H1 (cell line): ENCODE data around the gene DYNLT1. TPM values are rescaled to one million over a fixed set of nuclear protein-coding genes. Genes with fewer than 3 reads are reported as not detected.
A peak's percentile ranks its signal among the peaks of the same experiment; 100 is the strongest.

Experiments used
- CTCF ChIA-PET: fragments of 300-600 bp; sonication (Branson Sonifier 250); formaldehyde crosslinking; loops from one replicate; lab custom pipeline; 2021; ENCODE audit not compliant: partially characterized antibody; lab: Charles Lee
- POLR2A ChIA-PET: fragments of 300-600 bp; sonication (Branson Sonifier 250); formaldehyde crosslinking; loops from one replicate; lab custom pipeline; 2021; ENCODE audit warnings: inconsistent platforms; ENCODE audit not compliant: partially characterized antibody; lab: Charles Lee
- DNase-seq, 2 experiments: peaks; one replicate each; pipeline versions ENCODE4 v3.0.0 to v3.0.0-alpha.2; 2010 to 2022; ENCODE audit warnings: low spot score in 2 of 2, low read depth in 1 of 2, mixed read lengths in 1 of 2
- FAIRE-seq: peaks from 2 replicates; lab custom pipeline; 2011; peaks lifted over from hg19 to GRCh38; lab: Jason Lieb, UNC
- H2AFZ ChIP-seq: 2 replicates; pipeline ENCODE4 v1.8.1; 2012; ENCODE audit warnings: low read length, inconsistent platforms
- H2AK5ac ChIP-seq: 2 replicates; pipeline ENCODE4 v1.6.1; 2013; ENCODE audit warnings: low read depth, low read length
- H2BK120ac ChIP-seq: replicated peaks from 2 replicates; pipeline ENCODE3; 2013; ENCODE audit warnings: low read depth, low read length, inconsistent platforms
- H2BK12ac ChIP-seq: 2 replicates; pipeline ENCODE4 v1.6.1; 2013; ENCODE audit warnings: low read depth, low read length
- H2BK15ac ChIP-seq: 2 replicates; pipeline ENCODE4 v1.6.1; 2013; ENCODE audit warnings: low read length
- H2BK20ac ChIP-seq: 2 replicates; pipeline ENCODE4 v1.6.1; 2013; ENCODE audit warnings: low read length
- H2BK5ac ChIP-seq: 2 replicates; pipeline ENCODE4 v1.6.1; 2013; ENCODE audit warnings: low read depth, low read length
- H3K14ac ChIP-seq: 2 replicates; pipeline ENCODE4 v1.6.1; 2013; ENCODE audit warnings: inconsistent platforms; ENCODE audit not compliant: insufficient read length
- H3K18ac ChIP-seq: 2 replicates; pipeline ENCODE4 v1.6.1; 2013; ENCODE audit warnings: low read length; ENCODE audit errors: extremely low read depth
- H3K23ac ChIP-seq: 2 replicates; pipeline ENCODE4 v1.6.1; 2013; ENCODE audit warnings: inconsistent platforms; ENCODE audit not compliant: insufficient read length
- H3K23me2 ChIP-seq: 2 replicates; pipeline ENCODE4 v1.6.1; 2013; ENCODE audit warnings: low read depth, low read length
- H3K27ac ChIP-seq: 2 replicates; pipeline ENCODE4 v1.6.1; 2011; ENCODE audit warnings: low read depth, low read length, inconsistent platforms
- H3K27me3 ChIP-seq, 4 experiments: replicated peaks in 1 of 4; 1 replicate in 1 of 4; 2 replicates in 3 of 4; pipeline versions ENCODE4 v1.6.1 to v1.8.1; 2011 to 2013; ENCODE audit warnings: low read length in 3 of 4, mild to moderate bottlenecking in 3 of 4, inconsistent platforms in 2 of 4, mixed read lengths in 2 of 4, moderate library complexity in 1 of 4; ENCODE audit not compliant: control insufficient read depth in 3 of 4, insufficient read depth in 3 of 4; ENCODE audit errors: extremely low read depth in 1 of 4
- H3K36me3 ChIP-seq, 4 experiments: 2 replicates each; pipeline versions ENCODE4 v1.6.1 to v1.8.1; 2011 to 2013; ENCODE audit warnings: mild to moderate bottlenecking in 4 of 4, low read length in 3 of 4, moderate library complexity in 2 of 4, control low read depth in 1 of 4, inconsistent platforms in 1 of 4; ENCODE audit not compliant: insufficient read depth in 4 of 4, control insufficient read depth in 2 of 4
- H3K4ac ChIP-seq: replicated peaks from 2 replicates; pipeline ENCODE3; 2013; ENCODE audit warnings: low read length, low read depth, mixed read lengths, inconsistent platforms; ENCODE audit not compliant: insufficient read length
- H3K4me1 ChIP-seq, 4 experiments: replicated peaks in 1 of 4; 1 replicate in 1 of 4; 2 replicates in 3 of 4; pipeline versions ENCODE4 v1.6.1 to v1.8.1; 2011 to 2013; ENCODE audit warnings: low read length in 3 of 4, inconsistent platforms in 2 of 4, mixed read lengths in 1 of 4; ENCODE audit not compliant: insufficient read depth in 4 of 4, control insufficient read depth in 3 of 4
- H3K4me2 ChIP-seq, 2 experiments: 2 replicates each; pipeline versions ENCODE4 v1.6.1 to v1.8.1; 2011 to 2013; ENCODE audit warnings: low read depth in 2 of 2, low read length in 2 of 2, control low read depth in 1 of 2, inconsistent platforms in 1 of 2, mild to moderate bottlenecking in 1 of 2; ENCODE audit not compliant: insufficient read depth in 1 of 2
- H3K4me3 ChIP-seq, 4 experiments: fragments of 200-600, 300-600 bp in 1 of 4; sonication (generic), shearing (Covaris generic), sonication (Bioruptor Twin) in 1 of 4; 2 replicates each; pipeline versions ENCODE4 v1.5.1 to v1.8.1; 2011 to 2016; ENCODE audit warnings: low read length in 4 of 4, low read depth in 3 of 4, control low read depth in 2 of 4, inconsistent platforms in 2 of 4, mild to moderate bottlenecking in 2 of 4, mixed read lengths in 1 of 4, moderate library complexity in 1 of 4; ENCODE audit not compliant: insufficient read depth in 2 of 4; ENCODE audit errors: extremely low read depth in 1 of 4
- H3K56ac ChIP-seq: replicated peaks from 2 replicates; pipeline ENCODE3; 2013; ENCODE audit warnings: low read depth, mild to moderate bottlenecking, mixed read lengths, low read length, inconsistent platforms; ENCODE audit not compliant: insufficient read length
- H3K79me1 ChIP-seq: 2 replicates; pipeline ENCODE4 v1.6.1; 2013; ENCODE audit warnings: low read depth, low read length, control low read depth
- H3K79me2 ChIP-seq, 2 experiments: 2 replicates each; pipeline versions ENCODE4 v1.6.1 to v1.8.1; 2012 to 2013; ENCODE audit warnings: low read length in 2 of 2, mild to moderate bottlenecking in 2 of 2, inconsistent platforms in 1 of 2; ENCODE audit not compliant: insufficient read depth in 2 of 2, control insufficient read depth in 1 of 2
- H3K9ac ChIP-seq, 4 experiments: replicated peaks in 1 of 4; 1 replicate in 1 of 4; 2 replicates in 3 of 4; pipeline versions ENCODE4 v1.6.1 to v1.8.1; 2011 to 2013; ENCODE audit warnings: low read depth in 3 of 4, low read length in 3 of 4, control low read depth in 2 of 4, mild to moderate bottlenecking in 2 of 4, moderate library complexity in 2 of 4, inconsistent platforms in 1 of 4; ENCODE audit errors: extremely low read depth in 1 of 4
- H3K9me3 ChIP-seq, 2 experiments: 2 replicates each; pipeline versions ENCODE4 v1.6.1 to v1.8.1; 2012 to 2013; ENCODE audit warnings: mild to moderate bottlenecking in 2 of 2, moderate library complexity in 2 of 2, control low read depth in 1 of 2, inconsistent platforms in 1 of 2, low read depth in 1 of 2, low read length in 1 of 2, mixed read lengths in 1 of 2; ENCODE audit not compliant: insufficient read depth in 2 of 2
- H4K20me1 ChIP-seq, 2 experiments: replicated peaks in 1 of 2; 2 replicates each; pipeline versions ENCODE3 to v1.8.1; 2011 to 2013; ENCODE audit warnings: inconsistent platforms in 2 of 2, low read length in 2 of 2, mild to moderate bottlenecking in 1 of 2; ENCODE audit not compliant: insufficient read depth in 2 of 2, control insufficient read depth in 1 of 2
- H4K5ac ChIP-seq: 2 replicates; pipeline ENCODE4 v1.6.1; 2013; ENCODE audit warnings: low read length, low read depth, mixed read lengths, inconsistent platforms; ENCODE audit not compliant: insufficient read length
- H4K8ac ChIP-seq: 2 replicates; pipeline ENCODE4 v1.8.0; 2013; ENCODE audit warnings: mild to moderate bottlenecking, moderate library complexity, low read length, inconsistent platforms; ENCODE audit not compliant: insufficient read depth; ENCODE audit errors: extremely low read depth
- H4K91ac ChIP-seq: replicated peaks from 2 replicates; pipeline ENCODE3; 2013; ENCODE audit warnings: low read length, mixed read lengths, inconsistent platforms; ENCODE audit not compliant: insufficient read length
- BCL11A ChIP-seq, 2 experiments: IDR thresholded peaks; one replicate each; pipeline ENCODE4 v1.6.1; 2011; ENCODE audit warnings: low read depth in 2 of 2, low read length in 2 of 2, mild to moderate bottlenecking in 2 of 2
- GABPA ChIP-seq: IDR thresholded peaks from 2 replicates; pipeline ENCODE4 v1.6.1; 2011; ENCODE audit warnings: mild to moderate bottlenecking, low read length, moderate library complexity, borderline replicate concordance; ENCODE audit not compliant: insufficient read depth
- MAFK ChIP-seq: IDR thresholded peaks from 2 replicates; pipeline ENCODE4 v1.6.1; 2012; ENCODE audit warnings: low read depth, mild to moderate bottlenecking, improper control_type of control experiment, low read length
- RNF2 ChIP-seq: fragments of 200-900, 300-1000 bp; sonication (generic); IDR thresholded peaks from 2 replicates; pipeline ENCODE4 v1.7.1; 2016; ENCODE audit warnings: borderline replicate concordance, low read depth, mild to moderate bottlenecking, antibody characterized with exemption, low read length; ENCODE audit not compliant: poor library complexity, severe bottlenecking; ENCODE audit errors: missing control alignments
- RXRA ChIP-seq: IDR thresholded peaks from 2 replicates; pipeline ENCODE4 v1.6.1; 2011; ENCODE audit warnings: low read depth, mild to moderate bottlenecking, low read length, moderate library complexity; ENCODE audit not compliant: insufficient read depth
- SIRT6 ChIP-seq: IDR thresholded peaks from one replicate; pipeline ENCODE4 v1.7.1; 2012; ENCODE audit warnings: low read length, inconsistent platforms
- SP4 ChIP-seq: IDR thresholded peaks from 2 replicates; pipeline ENCODE4 v1.6.1; 2012; ENCODE audit warnings: low read length, inconsistent platforms
- WGBS, 2 experiments: shearing (Covaris generic) in 1 of 2; methylation state at CpG; one replicate each; pipeline versions ENCODE4 v1.1.6 to v1.1.7; 2013 to 2015; ENCODE audit warnings: low lambda C conversion rate in 2 of 2, mixed read lengths in 2 of 2, inconsistent platforms in 1 of 2, low coverage in 1 of 2, missing lambda C conversion rate in 1 of 2; ENCODE audit not compliant: insufficient replicate concordance in 2 of 2, insufficient coverage in 1 of 2, insufficient read length in 1 of 2; ENCODE audit errors: extremely low coverage in 1 of 2, missing lambda C conversion rate in 1 of 2; 5-methylcytosine and 5-hydroxymethylcytosine counted together
- polyA plus RNA-seq, 7 experiments: library from polyadenylated mRNA; depleted of rRNA in 3 of 7; stranded (reverse) in 5 of 7; unstranded in 2 of 7; fragments of >200 nt in 5 of 7; fragments of 200-250 nt in 2 of 7; gene quantifications; 1 replicate in 5 of 7; 2 replicates in 1 of 7; 4 replicates in 1 of 7; pipeline versions ENCODE4 v1.2.1 to v1.2.3, GENCODE V29; 2011 to 2013; ENCODE audit warnings: missing spikeins in 2 of 7, mixed read lengths in 2 of 7
- total RNA-seq: library from RNA; stranded (reverse); fragmentation: NEBNext Ultra II Directional; extraction: Animal tissue kit (Norgen Biotek cat#: 25700); gene quantifications from 2 replicates; pipeline ENCODE4 v1.2.1, GENCODE V29; 2021
- TF ChIP-seq, protein P1 (sequence below): IDR thresholded peaks from 2 replicates; pipeline ENCODE4 v1.6.1; 2012; ENCODE audit warnings: inconsistent platforms
- TF ChIP-seq, protein P2 (sequence below): IDR thresholded peaks from 2 replicates; pipeline ENCODE4 v1.6.1; 2011; ENCODE audit warnings: low read depth, mild to moderate bottlenecking, low read length; ENCODE audit not compliant: insufficient read depth

Gene DYNLT1
- total and polyA plus RNA-seq, 2 of the 8 experiments (the other 6 are each of a cell fraction or from before 2014, with no cell fraction given), result 119 to 245 TPM

DNA sequence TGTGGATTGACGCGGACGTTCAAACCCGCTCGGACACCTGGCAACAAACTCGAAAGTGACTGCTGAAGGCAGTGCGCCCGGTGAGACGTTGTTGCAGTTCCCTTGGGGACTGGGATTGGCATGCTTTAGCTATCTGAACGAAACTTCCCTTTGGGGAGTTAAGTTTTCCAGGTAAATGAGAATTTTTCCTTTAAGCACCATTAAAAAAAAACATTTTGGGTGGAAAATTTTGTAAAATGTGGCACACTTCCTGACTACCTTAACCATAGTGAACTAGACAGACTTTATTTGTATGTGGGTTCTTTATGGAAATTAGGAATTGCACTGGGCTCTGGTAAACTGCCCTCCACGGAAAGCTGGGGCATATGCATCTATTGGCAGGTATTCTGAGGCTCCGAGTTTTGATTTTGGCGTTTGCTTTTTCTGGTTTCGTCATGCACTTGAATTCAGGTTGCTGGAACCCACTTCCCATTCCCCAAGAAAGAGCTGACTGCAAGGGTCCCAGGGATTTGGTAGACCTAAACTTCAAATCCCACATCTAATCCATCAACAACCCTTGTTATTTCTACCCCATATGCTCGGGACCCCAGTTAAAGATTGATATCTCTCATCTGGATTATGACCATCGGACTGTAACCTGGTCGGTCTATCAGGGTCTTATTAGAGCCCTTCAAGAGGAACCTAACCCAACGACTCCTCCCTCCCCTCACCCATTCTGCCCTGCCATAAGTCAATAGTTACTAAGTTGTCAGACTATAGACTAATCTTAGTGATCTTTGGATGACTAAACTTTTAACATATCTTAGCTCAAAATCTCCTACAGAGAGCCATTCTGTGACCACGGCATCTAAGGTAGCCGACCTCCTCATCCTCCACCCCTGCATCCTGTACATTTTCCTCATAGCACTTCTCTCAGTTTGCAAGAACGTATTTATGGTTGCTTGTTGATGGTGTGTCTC is 800 bp upstream of the DYNLT1 start:
- H3K36me3 ChIP-seq, result no peaks in the 10 kb centered on the region
- FAIRE-seq (no peak), DNase-seq (no peak)
- peaks cover 0 to 10% of the 10 kb centered on the region in 2 experiments for H4K20me1 ChIP-seq
- no peak overlapping the region; the same call in 1 of the 2 replicates for H3K18ac ChIP-seq
- H3K4me2 ChIP-seq, result peak overlapping the region; percentile 69 to 74
- H2AK5ac ChIP-seq, result no peak overlapping the region
- H3K79me2 ChIP-seq, result peaks cover 0 to 20% of the 10 kb centered on the region in 2 experiments; a peak in 2 of 4 replicates
- H2BK15ac ChIP-seq, result no peak overlapping the region
- H4K91ac ChIP-seq, result no peak overlapping the region
- no peak overlapping the region for H3K56ac ChIP-seq
- no peak overlapping the region for H2BK5ac ChIP-seq
- H3K23ac ChIP-seq, result no peak overlapping the region
- no peak overlapping the region for H4K5ac ChIP-seq
- no peak overlapping the region for H4K8ac ChIP-seq
- H3K9me3 ChIP-seq, result no peaks in the 10 kb centered on the region
- H3K4me3 ChIP-seq, result peak overlapping the region; percentile 91 to 97 (median 95)
- H2AFZ ChIP-seq, result peak overlapping the region; percentile 94
- no peak overlapping the region for H2BK120ac ChIP-seq
- WGBS, 2 experiments, result 35% methylated on average over 21 of the region's 21 CpGs; no CpG with 5 or more reads in 1 of the 2 experiments
- peaks cover 0 to 7% (median 3%) of the 10 kb centered on the region in 4 experiments; a peak in 2 of 7 replicates for H3K4me1 ChIP-seq
- H3K23me2 ChIP-seq, result peaks cover 3% of the 10 kb centered on the region
- H3K9ac ChIP-seq, result peak overlapping the region in 3 of 4 experiments; percentile 1 to 46 (median 39); a peak in 5 of 7 replicates
- ChIA-PET POLR2A (interaction anchor here (1.0 to 3.3 kb wide), 14 partner anchors 8 to 465 kb away, joined by 3 to 13 read pairs (median 5); no protein-coding TSS in a partner anchor), CTCF (interaction anchor here (0.7 to 8.7 kb wide), 7 partner anchors 16 to 459 kb away, joined by 3 to 73 read pairs (median 4); no protein-coding TSS in a partner anchor)
- peaks cover 10% of the 10 kb centered on the region; the same call in 1 of the 2 replicates for H3K79me1 ChIP-seq
- H3K4ac ChIP-seq, result no peak overlapping the region
- H3K27ac ChIP-seq, result no peak overlapping the region
- H2BK12ac ChIP-seq, result no peak overlapping the region
- no peak overlapping the region for H2BK20ac ChIP-seq
- no peak overlapping the region for H3K14ac ChIP-seq
- peaks cover 0 to 4% (median 0%) of the 10 kb centered on the region in 4 experiments; a peak in 2 of 7 replicates for H3K27me3 ChIP-seq
- TF ChIP-seq SP4 (no peak), MAFK (no peak), RNF2 (no peak), BCL11A (IDR thresholded peaks at IDR 0.05; ENCODE audit: low read depth in 2 of 2, low read length in 2 of 2) (no peak), RXRA (no peak), SIRT6 (no peak), GABPA (no peak)
- TF ChIP-seq, protein P1, sequence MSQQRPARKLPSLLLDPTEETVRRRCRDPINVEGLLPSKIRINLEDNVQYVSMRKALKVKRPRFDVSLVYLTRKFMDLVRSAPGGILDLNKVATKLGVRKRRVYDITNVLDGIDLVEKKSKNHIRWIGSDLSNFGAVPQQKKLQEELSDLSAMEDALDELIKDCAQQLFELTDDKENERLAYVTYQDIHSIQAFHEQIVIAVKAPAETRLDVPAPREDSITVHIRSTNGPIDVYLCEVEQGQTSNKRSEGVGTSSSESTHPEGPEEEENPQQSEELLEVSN, result no peak
- TF ChIP-seq, protein P2, sequence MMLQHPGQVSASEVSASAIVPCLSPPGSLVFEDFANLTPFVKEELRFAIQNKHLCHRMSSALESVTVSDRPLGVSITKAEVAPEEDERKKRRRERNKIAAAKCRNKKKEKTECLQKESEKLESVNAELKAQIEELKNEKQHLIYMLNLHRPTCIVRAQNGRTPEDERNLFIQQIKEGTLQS, result no peak
